HAP-1 (cell line): ENCODE data around the gene HINT3.
"Not testable (repeated sequence)": the region's sequence is repeated elsewhere in the genome, so short reads cannot be mapped to it uniquely, and the experiment has no call there.

Source experiments
- DNase-seq, 2 experiments: peaks; one replicate each; pipeline ENCODE4 v3.0.0-alpha.2; 2016 to 2020; ENCODE audit warnings: low spot score in 2 of 2
- H3K27me3 ChIP-seq: fragments of 250-450 bp; sonication (Bioruptor Pico); 2 replicates; pipeline ENCODE4 v1.5.1; 2020; ENCODE audit warnings: low read depth, mild to moderate bottlenecking, moderate library complexity
- H3K36me3 ChIP-seq: fragments of 250-450 bp; sonication (Bioruptor Pico); replicated peaks from 2 replicates; pipeline ENCODE4 v1.5.1; 2020; ENCODE audit warnings: mild to moderate bottlenecking
- H3K4me1 ChIP-seq: fragments of 250-450 bp; sonication (Bioruptor Pico); 2 replicates; pipeline ENCODE4 v1.5.1; 2020; ENCODE audit warnings: mild to moderate bottlenecking
- H3K4me3 ChIP-seq: fragments of 250-450 bp; sonication (Bioruptor Pico); 2 replicates; pipeline ENCODE4 v1.5.1; 2020; ENCODE audit warnings: mild to moderate bottlenecking, moderate library complexity
- H3K9me3 ChIP-seq: fragments of 250-450 bp; sonication (Bioruptor Pico); 2 replicates; pipeline ENCODE4 v1.5.1; 2020; ENCODE audit warnings: mild to moderate bottlenecking, moderate library complexity
- in situ Hi-C: fragments of 300-500 bp; cut with MboI; formaldehyde crosslinking; loops from 3 replicates; pipeline ENCODE4 v1.14.3; 2020; ENCODE audit warnings: low sequenced_read_pairs, inconsistent platforms, mixed read lengths

Gene HINT3

DNA sequence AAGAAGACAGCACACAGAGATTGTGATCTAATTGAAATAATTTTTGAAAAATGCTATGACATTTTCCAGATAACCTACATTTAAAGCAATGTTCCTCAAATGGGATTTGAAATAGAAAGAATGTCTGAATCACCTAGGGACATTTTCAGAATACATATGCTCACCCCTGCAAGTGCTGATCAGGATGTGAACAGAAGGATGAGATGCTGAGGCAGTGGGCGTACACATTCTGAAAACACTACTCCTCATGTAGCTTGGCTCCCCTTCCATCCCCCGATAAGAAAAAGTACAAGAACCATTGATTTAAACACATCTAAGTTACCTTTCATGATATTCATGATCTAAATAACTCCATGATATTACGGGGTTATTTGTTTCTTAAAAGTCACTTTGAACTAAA lies 29.9 kb upstream of the HINT3 start:
- H3K36me3 ChIP-seq, result peaks cover 12% of the 10 kb centered on the region
- no peak overlapping the region for H3K4me3 ChIP-seq
- no peaks in the 10 kb centered on the region for H3K27me3 ChIP-seq
- no peaks in the 10 kb centered on the region for H3K9me3 ChIP-seq
- in situ Hi-C loops, result no loop called here
- peaks cover 2% of the 10 kb centered on the region; the same call in 1 of the 2 replicates for H3K4me1 ChIP-seq
- DNase-seq, result no peak

GRCh38 chr6:125927761-125928160 lies 28.8 kb upstream of the HINT3 start:
- Histone ChIP-seq H3K4me3 (no peak overlapping the region), H3K4me1 (peaks cover 2% of the 10 kb centered on the region; the same call in 1 of the 2 replicates), H3K27me3 (no peaks in the 10 kb centered on the region), H3K36me3 (peaks cover 12% of the 10 kb centered on the region), H3K9me3 (no peaks in the 10 kb centered on the region)
- in situ Hi-C loops, result no loop called here
- DNase-seq, result no peak

GRCh38 chr6:125930765-125931418 lies 25.7 kb upstream of the HINT3 start:
- H3K9me3 ChIP-seq, result no peaks in the 10 kb centered on the region
- no peaks in the 10 kb centered on the region for H3K27me3 ChIP-seq
- H3K4me3 ChIP-seq, result no peak overlapping the region
- H3K4me1 ChIP-seq, result no peaks in the 10 kb centered on the region
- H3K36me3 ChIP-seq, result no peaks in the 10 kb centered on the region; the same call in 1 of the 2 replicates
- DNase-seq, result no peak
- in situ Hi-C loops, result no loop called here

DNA sequence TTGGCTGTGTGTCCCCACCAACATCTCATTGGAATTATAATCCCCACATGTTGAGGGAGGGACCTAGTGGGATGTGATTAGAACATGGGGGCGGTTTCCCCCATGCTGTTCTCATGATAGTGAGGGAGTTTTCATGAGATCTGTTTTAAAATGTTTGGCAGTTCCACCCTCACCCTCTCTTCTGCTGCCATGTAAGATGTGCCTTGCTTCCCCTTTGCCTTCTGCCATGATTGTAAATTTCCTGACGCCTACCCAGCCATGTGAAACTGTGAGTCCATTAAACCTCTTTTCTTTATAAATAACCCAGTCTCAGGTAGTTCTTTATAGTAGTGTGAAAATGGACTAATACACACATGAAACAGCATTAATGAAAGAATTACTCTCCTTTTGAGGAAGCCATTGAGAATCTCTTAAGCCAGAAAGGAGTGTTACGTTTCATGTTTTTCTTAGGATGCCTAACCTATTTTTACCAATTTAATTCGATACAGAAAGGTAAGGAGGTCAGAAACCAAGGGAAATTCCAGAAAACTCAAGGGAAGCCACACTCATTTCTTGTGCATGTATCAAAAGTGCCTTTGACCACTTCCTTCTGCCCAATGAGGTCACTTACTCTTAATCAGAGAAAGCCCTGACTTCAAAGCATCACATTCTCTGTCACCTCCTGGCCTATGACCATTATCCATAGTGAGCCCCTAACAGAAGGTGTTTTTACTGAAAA lies 24.7 kb upstream of the HINT3 start:
- in situ Hi-C loops, result no loop called here

DNA sequence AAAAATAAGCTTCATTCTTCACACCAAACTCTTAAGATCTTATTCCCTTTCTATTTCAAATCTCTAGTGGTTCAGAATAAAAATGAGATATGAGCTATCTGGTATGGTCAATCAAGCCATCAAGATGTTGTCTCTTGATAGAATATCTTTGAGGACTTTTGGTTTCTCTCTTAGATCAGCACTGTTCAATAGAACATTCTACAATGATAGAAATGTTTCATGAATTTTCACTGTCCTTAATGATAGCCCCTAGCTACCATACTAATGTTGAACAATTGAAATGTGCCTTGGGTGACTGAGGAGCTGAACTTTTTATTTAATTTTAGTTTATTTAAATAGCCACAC lies 24.1 kb upstream of the HINT3 start:
- Histone ChIP-seq H3K4me1 (no peaks in the 10 kb centered on the region), H3K9me3 (no peaks in the 10 kb centered on the region), H3K4me3 (no peak overlapping the region), H3K36me3 (no peaks in the 10 kb centered on the region; the same call in 1 of the 2 replicates), H3K27me3 (no peaks in the 10 kb centered on the region)
- no peak for DNase-seq
- in situ Hi-C loops, result no loop called here

More for the DNA sequence above, 24.7 kb upstream of the HINT3 start:
- Histone ChIP-seq H3K27me3 (no peaks in the 10 kb centered on the region), H3K36me3 (no peaks in the 10 kb centered on the region; the same call in 1 of the 2 replicates), H3K4me1 (no peaks in the 10 kb centered on the region), H3K4me3 (no peak overlapping the region), H3K9me3 (no peaks in the 10 kb centered on the region)
- no peak for DNase-seq

GRCh38 chr6:125935520-125935919 lies 21.1 kb upstream of the HINT3 start:
- H3K4me3 ChIP-seq, H3K9me3 ChIP-seq, in situ Hi-C loops, DNase-seq, H3K27me3 ChIP-seq, H3K36me3 ChIP-seq, H3K4me1 ChIP-seq: not testable (repeated sequence)

GRCh38 chr6:125939026-125939425 lies 17.5 kb upstream of the HINT3 start:
- no peak for DNase-seq
- no peaks in the 10 kb centered on the region; the same call in 1 of the 2 replicates for H3K27me3 ChIP-seq
- H3K36me3 ChIP-seq, result no peaks in the 10 kb centered on the region
- in situ Hi-C loops, result no loop called here
- no peak overlapping the region for H3K4me3 ChIP-seq
- no peaks in the 10 kb centered on the region for H3K9me3 ChIP-seq
- H3K4me1 ChIP-seq, result no peaks in the 10 kb centered on the region; the same call in 1 of the 2 replicates

DNA sequence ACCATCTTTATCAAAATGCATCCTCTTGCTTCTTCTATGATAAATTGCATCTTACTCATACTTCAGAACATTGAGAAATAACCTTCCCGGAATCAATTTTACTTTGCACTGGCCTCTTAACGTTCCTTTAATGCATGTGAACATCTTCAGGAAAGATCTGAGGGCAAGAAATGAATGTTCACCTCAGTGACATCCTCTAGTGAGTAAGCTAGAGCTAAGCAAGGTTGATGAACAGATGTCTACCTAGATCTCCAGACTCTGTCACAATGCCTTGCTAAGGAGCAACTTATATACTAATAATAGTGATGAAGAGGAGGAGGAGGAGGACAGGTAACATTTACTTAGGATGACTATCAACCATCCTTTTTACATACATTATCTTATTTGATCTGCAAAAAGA lies 16.8 kb upstream of the HINT3 start:
- no peak overlapping the region for H3K4me3 ChIP-seq
- no peak for DNase-seq
- no peaks in the 10 kb centered on the region for H3K9me3 ChIP-seq
- H3K36me3 ChIP-seq, result no peaks in the 10 kb centered on the region
- in situ Hi-C loops, result no loop called here
- H3K27me3 ChIP-seq, result no peaks in the 10 kb centered on the region; the same call in 1 of the 2 replicates
- no peaks in the 10 kb centered on the region; the same call in 1 of the 2 replicates for H3K4me1 ChIP-seq

DNA sequence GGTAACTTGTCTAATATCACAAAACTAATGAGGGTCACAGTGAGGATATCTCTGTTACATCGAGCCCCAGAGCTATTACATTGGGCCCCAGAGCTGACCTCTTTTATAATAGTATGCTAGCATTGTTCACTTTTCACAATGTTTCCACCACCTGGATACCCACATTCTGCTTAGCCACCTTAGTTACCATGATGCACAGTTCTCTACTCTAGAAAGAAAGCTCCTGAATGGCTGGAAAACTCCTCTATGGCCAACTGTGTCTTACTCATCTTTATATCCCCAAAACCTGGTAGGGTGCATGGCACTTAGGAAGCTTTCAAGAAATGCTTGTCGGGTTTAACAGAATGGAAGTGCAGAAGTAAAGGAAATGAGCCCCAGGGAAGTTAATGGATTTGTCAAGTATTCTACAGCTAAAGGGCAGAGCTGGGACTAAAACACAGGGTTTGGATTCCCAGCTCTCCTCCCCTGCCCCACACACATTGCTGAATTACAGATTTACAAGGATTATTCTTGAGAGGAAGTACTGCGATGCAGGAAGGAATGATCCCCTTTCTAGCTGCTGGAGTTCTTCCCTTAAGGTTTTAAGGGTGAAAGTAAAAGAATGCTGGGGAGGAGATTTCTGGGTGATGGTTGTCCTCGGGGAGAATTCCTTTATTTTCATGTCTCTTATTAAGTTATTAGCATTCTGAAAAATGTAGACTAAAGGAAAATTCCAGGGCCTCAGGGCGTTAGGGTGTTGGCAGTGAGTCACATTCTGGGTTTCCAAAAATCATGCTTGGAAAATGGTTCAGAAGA lies 16.1 kb upstream of the HINT3 start:
- H3K9me3 ChIP-seq, result no peaks in the 10 kb centered on the region
- H3K27me3 ChIP-seq, result no peaks in the 10 kb centered on the region; the same call in 1 of the 2 replicates
- no peaks in the 10 kb centered on the region; the same call in 1 of the 2 replicates for H3K4me1 ChIP-seq
- no peaks in the 10 kb centered on the region for H3K36me3 ChIP-seq
- no peak overlapping the region for H3K4me3 ChIP-seq
- in situ Hi-C loops, result no loop called here
- no peak for DNase-seq

DNA sequence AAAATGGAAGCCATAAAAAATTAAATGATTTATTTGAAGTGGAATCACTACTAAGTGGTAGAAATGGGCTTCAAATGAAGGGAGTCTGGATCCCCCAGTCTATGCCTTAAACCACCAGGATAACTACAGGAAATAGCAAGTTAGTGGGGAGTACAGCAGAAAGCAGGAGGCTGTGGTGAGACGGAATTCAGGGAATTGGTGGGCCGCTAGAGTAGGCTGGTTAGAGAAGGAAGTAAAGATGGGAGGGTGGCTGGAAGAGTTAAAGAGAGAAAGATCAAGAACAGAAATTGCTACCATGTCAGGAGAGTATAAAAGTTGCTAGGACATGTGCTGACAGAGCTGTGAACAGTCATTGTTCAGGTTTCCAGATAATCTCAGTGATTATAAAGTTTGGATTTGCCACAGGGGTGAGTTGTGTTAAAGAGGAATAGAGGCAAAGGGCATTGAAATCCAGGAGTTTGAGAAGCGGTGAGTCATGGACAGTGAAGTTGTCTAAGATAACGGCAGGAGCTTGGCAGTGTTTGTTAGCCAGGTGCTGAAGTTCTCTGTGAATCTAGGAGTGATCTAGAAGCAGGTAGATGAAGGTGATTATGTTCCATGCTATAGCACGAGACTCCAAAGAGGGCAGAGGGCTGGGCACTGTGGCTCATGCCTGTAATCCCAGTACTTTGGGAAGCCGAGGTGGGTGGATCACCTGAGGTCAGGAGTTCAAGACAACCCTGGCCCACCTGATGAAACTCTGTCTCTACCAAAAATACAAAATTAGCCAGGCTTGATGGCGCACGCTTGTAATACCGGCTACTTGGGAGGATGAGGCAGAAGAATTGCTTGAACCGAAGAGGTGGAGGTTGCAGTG lies 13.7 kb upstream of the HINT3 start:
- Histone ChIP-seq H3K36me3 (no peaks in the 10 kb centered on the region), H3K4me1 (no peaks in the 10 kb centered on the region; the same call in 1 of the 2 replicates), H3K9me3 (no peaks in the 10 kb centered on the region), H3K4me3 (no peak overlapping the region), H3K27me3 (no peaks in the 10 kb centered on the region; the same call in 1 of the 2 replicates)
- DNase-seq, result no peak
- in situ Hi-C loops, result no loop called here

DNA sequence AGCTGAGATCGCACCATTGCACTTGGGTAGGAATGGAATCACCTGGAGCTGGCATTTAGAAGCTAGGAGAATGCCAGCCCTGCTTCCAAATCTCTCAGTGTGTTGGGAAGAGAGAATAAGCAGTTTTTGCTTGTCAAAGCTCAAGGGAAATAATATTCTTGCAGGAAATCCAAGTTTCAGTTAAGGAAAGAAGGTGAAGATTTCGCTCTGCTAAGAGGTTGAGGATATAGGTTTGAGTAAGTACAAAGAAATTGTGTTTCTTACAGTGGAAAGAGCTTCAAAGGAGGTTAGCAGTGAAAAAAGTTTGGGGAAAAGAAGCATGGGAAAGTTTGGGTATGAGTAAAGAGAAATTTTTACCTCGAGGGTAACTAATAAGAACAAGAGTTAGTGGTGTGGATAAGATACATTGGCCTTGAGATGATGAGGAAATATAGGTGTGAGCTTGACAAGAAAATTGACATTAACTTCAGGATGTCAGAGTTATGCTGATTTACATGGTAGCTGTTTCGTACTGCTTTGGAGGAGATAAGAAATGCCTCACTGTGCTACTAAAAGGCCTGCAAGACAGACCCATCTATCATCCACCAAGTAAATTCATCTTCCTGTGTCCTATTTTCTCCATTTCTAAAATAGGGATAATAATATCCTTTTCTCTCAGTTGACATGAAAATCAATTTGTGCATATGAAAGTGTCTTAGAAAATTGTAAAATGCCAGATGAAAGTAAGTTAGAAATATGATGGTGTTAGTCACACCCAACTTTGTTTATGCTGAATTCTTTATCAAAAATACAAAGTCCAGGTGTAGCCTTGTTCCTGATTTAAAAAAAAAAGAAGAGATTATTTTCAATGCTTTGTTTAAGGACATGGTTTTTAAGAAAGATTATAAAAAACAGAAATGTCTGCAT lies 12.8 kb upstream of the HINT3 start:
- Histone ChIP-seq H3K27me3 (no peaks in the 10 kb centered on the region; the same call in 1 of the 2 replicates), H3K4me3 (no peak overlapping the region), H3K36me3 (no peaks in the 10 kb centered on the region), H3K9me3 (no peaks in the 10 kb centered on the region), H3K4me1 (no peaks in the 10 kb centered on the region; the same call in 1 of the 2 replicates)
- no peak for DNase-seq
- in situ Hi-C loops, result no loop called here

DNA sequence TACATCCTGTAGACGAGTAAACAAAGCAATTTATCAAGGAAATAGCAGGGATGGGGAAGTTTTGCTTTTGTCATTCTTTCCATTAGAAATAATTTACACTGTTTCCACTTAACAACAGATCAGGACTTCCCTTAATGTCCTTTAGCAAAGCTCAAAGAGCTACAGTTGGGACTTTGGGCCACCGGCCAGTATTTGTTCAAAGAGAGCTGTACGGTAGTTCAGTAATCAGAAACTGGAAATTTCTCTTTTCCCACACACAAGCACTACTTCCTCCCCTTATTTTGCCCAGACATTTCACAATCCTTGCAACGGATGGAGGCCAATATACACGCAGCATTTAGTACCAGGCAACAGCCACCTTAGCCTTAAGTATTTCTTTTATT lies 12.1 kb upstream of the HINT3 start:
- no peak overlapping the region for H3K4me3 ChIP-seq
- H3K9me3 ChIP-seq, result no peaks in the 10 kb centered on the region
- H3K36me3 ChIP-seq, result no peaks in the 10 kb centered on the region
- in situ Hi-C loops, result no loop called here
- no peak for DNase-seq
- no peaks in the 10 kb centered on the region; the same call in 1 of the 2 replicates for H3K4me1 ChIP-seq
- H3K27me3 ChIP-seq, result no peaks in the 10 kb centered on the region; the same call in 1 of the 2 replicates
